Tibial nerve (tissue), 3 donors: ENCODE results near the gene DHX32.

Experiments
- POLR2A ChIP-seq, 2 donors: fragments of 450-650 bp; IDR thresholded peaks; one replicate each; pipeline ENCODE4 v1.6.1; 2017; ENCODE audit warnings: antibody characterized with exemption in 2 of 2, mild to moderate bottlenecking in 2 of 2, moderate library complexity in 2 of 2
- TF ChIP-seq, protein P1 (sequence below), 5 experiments: fragments of 200-600 bp in 3 of 5; fragments of 450-650 bp in 2 of 5; sonication (generic) in 3 of 5; IDR thresholded peaks; one replicate each; pipeline ENCODE4 v1.5.1; 2016 to 2019; ENCODE audit warnings: antibody characterized with exemption in 5 of 5, mild to moderate bottlenecking in 3 of 5, moderate library complexity in 2 of 5

DNA sequence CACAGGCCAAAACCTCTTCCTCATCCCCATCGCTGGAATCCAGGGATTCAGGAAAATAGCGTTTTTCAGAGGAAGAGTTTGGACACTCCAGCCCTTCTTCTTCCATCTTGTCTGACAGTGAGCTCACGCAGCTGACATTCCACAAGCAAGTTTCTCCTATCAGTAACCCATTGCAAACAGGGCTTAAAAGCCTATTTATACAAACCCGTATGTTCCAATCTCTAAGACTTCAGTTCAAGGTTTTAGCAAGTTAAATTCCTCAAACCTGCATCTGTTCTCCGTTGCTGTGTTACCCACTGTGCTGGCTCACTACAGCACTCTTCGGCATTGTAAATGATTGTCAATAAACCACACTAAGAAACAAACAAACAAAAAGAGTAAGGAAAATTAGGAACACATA lies 373 bp downstream of the DHX32 start:
- TF ChIP-seq, protein P1, sequence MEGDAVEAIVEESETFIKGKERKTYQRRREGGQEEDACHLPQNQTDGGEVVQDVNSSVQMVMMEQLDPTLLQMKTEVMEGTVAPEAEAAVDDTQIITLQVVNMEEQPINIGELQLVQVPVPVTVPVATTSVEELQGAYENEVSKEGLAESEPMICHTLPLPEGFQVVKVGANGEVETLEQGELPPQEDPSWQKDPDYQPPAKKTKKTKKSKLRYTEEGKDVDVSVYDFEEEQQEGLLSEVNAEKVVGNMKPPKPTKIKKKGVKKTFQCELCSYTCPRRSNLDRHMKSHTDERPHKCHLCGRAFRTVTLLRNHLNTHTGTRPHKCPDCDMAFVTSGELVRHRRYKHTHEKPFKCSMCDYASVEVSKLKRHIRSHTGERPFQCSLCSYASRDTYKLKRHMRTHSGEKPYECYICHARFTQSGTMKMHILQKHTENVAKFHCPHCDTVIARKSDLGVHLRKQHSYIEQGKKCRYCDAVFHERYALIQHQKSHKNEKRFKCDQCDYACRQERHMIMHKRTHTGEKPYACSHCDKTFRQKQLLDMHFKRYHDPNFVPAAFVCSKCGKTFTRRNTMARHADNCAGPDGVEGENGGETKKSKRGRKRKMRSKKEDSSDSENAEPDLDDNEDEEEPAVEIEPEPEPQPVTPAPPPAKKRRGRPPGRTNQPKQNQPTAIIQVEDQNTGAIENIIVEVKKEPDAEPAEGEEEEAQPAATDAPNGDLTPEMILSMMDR (IDR thresholded peaks at IDR 0.05) = no peak
- TF ChIP-seq POLR2A (IDR thresholded peaks at IDR 0.05) = no peak
